HCT116 (cell line): ENCODE data around the gene PDCD10. TPM values are rescaled to one million over a fixed set of nuclear protein-coding genes. Genes with fewer than 3 reads are reported as not detected.

ENCODE experiments used
- ATAC-seq: fragments of 200-7000 bp; cut with Tn5 transposase; 2 replicates; pipeline ENCODE4 v1.9.1; 2020; ENCODE audit warnings: mild to moderate bottlenecking, moderate library complexity
- BruUV-seq: library from RNA; stranded (reverse); fragments of 400-500 nt; replicated peaks from 2 replicates; lab custom pipeline; 2021; lab: Mats Ljungman, UMichigan
- CTCF ChIA-PET: fragments of 300-600 bp; sonication (Branson Sonifier 250); formaldehyde crosslinking; loops from one replicate; lab custom pipeline; 2021; ENCODE audit warnings: antibody characterized with exemption; lab: Charles Lee
- POLR2A ChIA-PET: fragments of 300-600, 350-600 bp; sonication (Branson Sonifier 250); formaldehyde crosslinking; loops from one replicate; lab custom pipeline; 2021; ENCODE audit warnings: antibody characterized with exemption; lab: Charles Lee
- RAD21 ChIA-PET, 2 experiments: fragments of 300-600 bp; sonication (Branson Sonifier 250); formaldehyde crosslinking; loops; one replicate each; lab custom pipeline; 2023; ENCODE audit warnings: low total read pairs in 2 of 2; ENCODE audit not compliant: uncharacterized antibody in 2 of 2, unreplicated experiment in 2 of 2, low non-redundant PET in 1 of 2; lab: Charles Lee
- DNase-seq: peaks from one replicate; pipeline ENCODE4 v3.0.0-alpha.2; 2010; ENCODE audit warnings: low read depth, low spot score
- H2AFZ ChIP-seq: fragments of 200-600 bp; shearing (Covaris generic), sonication (generic); 2 replicates; pipeline ENCODE4 v1.6.1; 2017; ENCODE audit warnings: low read depth, mixed run types, mixed read lengths, antibody characterized with exemption, low read length; ENCODE audit not compliant: poor library complexity, severe bottlenecking
- H3K27ac ChIP-seq: 2 replicates; pipeline ENCODE4 v1.5.1; 2012; ENCODE audit warnings: low read depth, low read length
- H3K27me3 ChIP-seq: fragments of 200-600 bp; sonication (generic); 2 replicates; pipeline ENCODE4 v1.6.1; 2016; ENCODE audit warnings: mixed run types, low read length, mixed read lengths; ENCODE audit not compliant: insufficient read depth
- H3K36me3 ChIP-seq, 2 experiments: fragments of 200-500 bp in 1 of 2; fragments of 200-600 bp in 1 of 2; sonication (Bioruptor generic) in 1 of 2; sonication (generic) in 1 of 2; 2 replicates each; pipeline versions ENCODE4 v1.5.1 to v1.6.1; 2014 to 2016; ENCODE audit warnings: low read length in 2 of 2, inconsistent platforms in 1 of 2, mixed read lengths in 1 of 2, mixed run types in 1 of 2; ENCODE audit not compliant: insufficient read depth in 2 of 2, control insufficient read depth in 1 of 2
- H3K4me1 ChIP-seq, 2 experiments: fragments of 200-600 bp in 1 of 2; sonication (generic) in 1 of 2; 2 replicates each; pipeline versions ENCODE4 v1.5.1 to v1.6.1; 2012 to 2017; ENCODE audit warnings: low read length in 2 of 2, inconsistent platforms in 1 of 2, mild to moderate bottlenecking in 1 of 2, mixed read lengths in 1 of 2, mixed run types in 1 of 2, moderate library complexity in 1 of 2; ENCODE audit not compliant: insufficient read depth in 2 of 2, control insufficient read depth in 1 of 2
- H3K4me2 ChIP-seq: fragments of 200-600 bp; sonication (generic); 2 replicates; pipeline ENCODE4 v1.6.1; 2017; ENCODE audit warnings: mixed run types, low read length, mixed read lengths
- H3K4me3 ChIP-seq, 2 experiments: fragments of 200-600 bp in 1 of 2; sonication (generic) in 1 of 2; replicated peaks in 1 of 2; 2 replicates each; pipeline ENCODE4 v1.5.1; 2011 to 2016; ENCODE audit warnings: low read length in 2 of 2, control low read depth in 1 of 2, low read depth in 1 of 2, mild to moderate bottlenecking in 1 of 2, mixed read lengths in 1 of 2, mixed run types in 1 of 2
- H3K79me2 ChIP-seq: fragments of 200-600 bp; sonication (generic); 2 replicates; pipeline ENCODE4 v1.6.1; 2017; ENCODE audit warnings: mild to moderate bottlenecking, mixed run types, low read length, moderate library complexity, mixed read lengths; ENCODE audit not compliant: insufficient read depth
- H3K9ac ChIP-seq: fragments of 200-600 bp; sonication (generic); 2 replicates; pipeline ENCODE4 v1.6.1; 2016; ENCODE audit warnings: low read length, mixed read lengths
- H3K9me2 ChIP-seq: fragments of 200-600 bp; sonication (generic), shearing (Covaris generic); 2 replicates; pipeline ENCODE4 v1.6.1; 2017; ENCODE audit warnings: mixed run types, mild to moderate bottlenecking, moderate library complexity; ENCODE audit not compliant: insufficient read depth
- H3K9me3 ChIP-seq, 2 experiments: fragments of 200-500 bp in 1 of 2; fragments of 200-600 bp in 1 of 2; sonication (Bioruptor generic) in 1 of 2; sonication (generic) in 1 of 2; 2 replicates each; pipeline ENCODE4 v1.6.1; 2014 to 2017; ENCODE audit warnings: low read length in 2 of 2, mixed read lengths in 2 of 2, inconsistent platforms in 1 of 2, low read depth in 1 of 2, mild to moderate bottlenecking in 1 of 2, mixed run types in 1 of 2, moderate library complexity in 1 of 2; ENCODE audit not compliant: control insufficient read depth in 1 of 2, insufficient read depth in 1 of 2
- H4K20me1 ChIP-seq: fragments of 200-600 bp; sonication (generic), shearing (Covaris generic); 2 replicates; pipeline ENCODE4 v1.6.1; 2017; ENCODE audit warnings: mixed run types, mild to moderate bottlenecking, moderate library complexity; ENCODE audit not compliant: insufficient read depth
- CBX3 ChIP-seq: IDR thresholded peaks from 2 replicates; pipeline ENCODE4 v1.6.1; 2012; ENCODE audit warnings: low read depth
- CEBPB ChIP-seq: IDR thresholded peaks from 2 replicates; pipeline ENCODE4 v1.6.1; 2012; ENCODE audit warnings: low read depth
- EZH2 ChIP-seq: fragments of 200-600 bp; sonication (generic); IDR thresholded peaks from 2 replicates; pipeline ENCODE4 v1.6.1; 2017; ENCODE audit warnings: antibody characterized with exemption, mixed run types
- EZH2phosphoT487 ChIP-seq: fragments of 200-600 bp; IDR thresholded peaks from 2 replicates; pipeline ENCODE4 v1.6.1; 2018; ENCODE audit warnings: antibody characterized with exemption, borderline replicate concordance
- FOSL1 ChIP-seq: IDR thresholded peaks from 2 replicates; pipeline ENCODE4 v1.6.1; 2012; ENCODE audit warnings: low read depth
- JUND ChIP-seq: IDR thresholded peaks from 2 replicates; pipeline ENCODE4 v1.6.1; 2012
- POLR2A ChIP-seq: IDR thresholded peaks from 2 replicates; pipeline ENCODE4 v1.7.0; 2011; ENCODE audit warnings: borderline replicate concordance; ENCODE audit not compliant: insufficient read depth, insufficient read length; ENCODE audit errors: extremely low read depth
- POLR2AphosphoS5 ChIP-seq: IDR thresholded peaks from 2 replicates; pipeline ENCODE4 v1.6.1; 2011; ENCODE audit warnings: mild to moderate bottlenecking, low read depth, low read length, moderate library complexity
- RAD21 ChIP-seq: IDR thresholded peaks from 2 replicates; pipeline ENCODE4 v1.6.1; 2012; ENCODE audit warnings: low read depth, mild to moderate bottlenecking
- SIN3A ChIP-seq: IDR thresholded peaks from 2 replicates; pipeline ENCODE4 v1.6.1; 2012; ENCODE audit warnings: low read depth
- SP1 ChIP-seq: IDR thresholded peaks from 2 replicates; pipeline ENCODE4 v1.6.1; 2012; ENCODE audit warnings: low read depth
- YY1 ChIP-seq: IDR thresholded peaks from 2 replicates; pipeline ENCODE4 v1.6.1; 2011; ENCODE audit warnings: low read length, low read depth, moderate library complexity, mild to moderate bottlenecking; ENCODE audit not compliant: insufficient replicate concordance; ENCODE audit errors: extremely low read depth
- ZFX ChIP-seq: fragments of 450-650 bp; IDR thresholded peaks from 2 replicates; pipeline ENCODE4 v1.6.1; 2017
- ZNF274 ChIP-seq: fragments of 200-500 bp; sonication (Bioruptor generic); IDR thresholded peaks from 2 replicates; pipeline ENCODE4 v1.6.1; 2014; ENCODE audit warnings: mild to moderate bottlenecking, low read depth, low read length, inconsistent platforms
- intact Hi-C: fragments of 100-400 bp; cut with micrococcal nuclease; formaldehyde crosslinking; loops from 2 replicates; pipeline ENCODE4 v1.10.0; 2022
- total RNA-seq: library from RNA; stranded (reverse); gene quantifications from one replicate; pipeline ENCODE4 v1.2.1, GENCODE V29; 2021; ENCODE audit not compliant: unreplicated experiment
- TF ChIP-seq, protein P1 (sequence below): IDR thresholded peaks from 2 replicates; pipeline ENCODE4 v1.6.1; 2011; ENCODE audit warnings: mild to moderate bottlenecking, low read length, moderate library complexity; ENCODE audit not compliant: insufficient replicate concordance; ENCODE audit errors: extremely low read depth
- TF ChIP-seq, protein P2 (sequence below), 3 experiments: fragments of 200-600 bp in 1 of 3; sonication (generic) in 1 of 3; IDR thresholded peaks in 2 of 3; conservative IDR thresholded peaks in 1 of 3; 2 replicates each; pipeline ENCODE4 v1.5.1; 2012 to 2017; ENCODE audit warnings: low read depth in 2 of 3, low read length in 2 of 3, antibody characterized with exemption in 1 of 3, borderline replicate concordance in 1 of 3, control low read depth in 1 of 3, mild to moderate bottlenecking in 1 of 3, mixed read lengths in 1 of 3, mixed run types in 1 of 3, moderate library complexity in 1 of 3; ENCODE audit not compliant: insufficient read depth in 1 of 3
- TF ChIP-seq, protein P3 (sequence below): IDR thresholded peaks from 2 replicates; pipeline ENCODE4 v1.6.1; 2012
- TF ChIP-seq, protein P4 (sequence below): IDR thresholded peaks from 2 replicates; pipeline ENCODE4 v1.6.1; 2012

Gene PDCD10
- total RNA-seq, 1 experiment from 2014 or later = 59.0 TPM

DNA sequence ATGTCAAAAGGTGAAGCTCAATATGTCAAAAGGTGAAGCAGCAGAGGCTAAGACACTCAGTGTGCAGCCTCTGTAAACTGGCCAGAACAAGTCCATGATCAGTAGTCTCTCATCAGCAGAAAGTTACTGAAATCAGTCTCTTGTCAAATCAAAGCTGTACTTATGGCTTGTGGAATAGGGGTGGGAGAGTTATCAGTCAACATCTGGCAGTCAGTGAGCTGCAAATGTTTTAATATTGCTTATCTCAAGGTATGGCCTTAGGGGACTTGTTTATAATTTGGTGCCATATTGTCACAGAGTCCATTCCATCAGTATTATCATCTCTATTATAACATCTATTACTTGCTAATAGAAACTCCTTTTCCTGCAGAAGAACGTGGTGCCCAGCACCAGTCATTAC, 66.0 kb downstream of the PDCD10 start:
- ATAC-seq (no peak), DNase-seq (no peak)
- Histone ChIP-seq H3K27me3 (no peaks in the 10 kb centered on the region), H3K9me3 (no peaks in the 10 kb centered on the region), H3K9me2 (no peaks in the 10 kb centered on the region), H3K79me2 (no peaks in the 10 kb centered on the region), H3K4me1 (no peaks in the 10 kb centered on the region), H3K36me3 (0 out of 4 replicates have a peak, but pooled peaks cover 0 to 4% of the 10 kb centered on the region in 2 experiments), H3K4me2 (no peak overlapping the region), H2AFZ (no peak overlapping the region), H4K20me1 (no peaks in the 10 kb centered on the region)
- CTCF ChIA-PET = interaction anchor here (1.4 kb wide), 1 partner anchor 16 kb away, joined by 4 read pairs; no protein-coding TSS in a partner anchor
- POLR2A ChIA-PET = no interaction called here
- RAD21 ChIA-PET = no interaction called here
- TF ChIP-seq SP1 = no peak
- TF ChIP-seq, protein P1, sequence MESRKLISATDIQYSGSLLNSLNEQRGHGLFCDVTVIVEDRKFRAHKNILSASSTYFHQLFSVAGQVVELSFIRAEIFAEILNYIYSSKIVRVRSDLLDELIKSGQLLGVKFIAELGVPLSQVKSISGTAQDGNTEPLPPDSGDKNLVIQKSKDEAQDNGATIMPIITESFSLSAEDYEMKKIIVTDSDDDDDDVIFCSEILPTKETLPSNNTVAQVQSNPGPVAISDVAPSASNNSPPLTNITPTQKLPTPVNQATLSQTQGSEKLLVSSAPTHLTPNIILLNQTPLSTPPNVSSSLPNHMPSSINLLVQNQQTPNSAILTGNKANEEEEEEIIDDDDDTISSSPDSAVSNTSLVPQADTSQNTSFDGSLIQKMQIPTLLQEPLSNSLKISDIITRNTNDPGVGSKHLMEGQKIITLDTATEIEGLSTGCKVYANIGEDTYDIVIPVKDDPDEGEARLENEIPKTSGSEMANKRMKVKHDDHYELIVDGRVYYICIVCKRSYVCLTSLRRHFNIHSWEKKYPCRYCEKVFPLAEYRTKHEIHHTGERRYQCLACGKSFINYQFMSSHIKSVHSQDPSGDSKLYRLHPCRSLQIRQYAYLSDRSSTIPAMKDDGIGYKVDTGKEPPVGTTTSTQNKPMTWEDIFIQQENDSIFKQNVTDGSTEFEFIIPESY = no peak
- no peak for TF ChIP-seq POLR2AphosphoS5
- TF ChIP-seq JUND = no peak
- no peak for TF ChIP-seq EZH2phosphoT487
- TF ChIP-seq ZFX = no peak
- TF ChIP-seq, protein P2, sequence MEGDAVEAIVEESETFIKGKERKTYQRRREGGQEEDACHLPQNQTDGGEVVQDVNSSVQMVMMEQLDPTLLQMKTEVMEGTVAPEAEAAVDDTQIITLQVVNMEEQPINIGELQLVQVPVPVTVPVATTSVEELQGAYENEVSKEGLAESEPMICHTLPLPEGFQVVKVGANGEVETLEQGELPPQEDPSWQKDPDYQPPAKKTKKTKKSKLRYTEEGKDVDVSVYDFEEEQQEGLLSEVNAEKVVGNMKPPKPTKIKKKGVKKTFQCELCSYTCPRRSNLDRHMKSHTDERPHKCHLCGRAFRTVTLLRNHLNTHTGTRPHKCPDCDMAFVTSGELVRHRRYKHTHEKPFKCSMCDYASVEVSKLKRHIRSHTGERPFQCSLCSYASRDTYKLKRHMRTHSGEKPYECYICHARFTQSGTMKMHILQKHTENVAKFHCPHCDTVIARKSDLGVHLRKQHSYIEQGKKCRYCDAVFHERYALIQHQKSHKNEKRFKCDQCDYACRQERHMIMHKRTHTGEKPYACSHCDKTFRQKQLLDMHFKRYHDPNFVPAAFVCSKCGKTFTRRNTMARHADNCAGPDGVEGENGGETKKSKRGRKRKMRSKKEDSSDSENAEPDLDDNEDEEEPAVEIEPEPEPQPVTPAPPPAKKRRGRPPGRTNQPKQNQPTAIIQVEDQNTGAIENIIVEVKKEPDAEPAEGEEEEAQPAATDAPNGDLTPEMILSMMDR (IDR thresholded peaks at IDR 0.05 in 2 of 3, conservative IDR thresholded peaks at IDR 0.05 in 1 of 3; ENCODE audit: borderline replicate concordance in 1 of 3, insufficient read depth in 1 of 3, low read depth in 2 of 3, low read length in 2 of 3) = no peak
- TF ChIP-seq, protein P3, sequence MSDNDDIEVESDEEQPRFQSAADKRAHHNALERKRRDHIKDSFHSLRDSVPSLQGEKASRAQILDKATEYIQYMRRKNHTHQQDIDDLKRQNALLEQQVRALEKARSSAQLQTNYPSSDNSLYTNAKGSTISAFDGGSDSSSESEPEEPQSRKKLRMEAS = no peak
- no peak for TF ChIP-seq RAD21
- TF ChIP-seq CEBPB = no peak
- no peak for TF ChIP-seq FOSL1
- TF ChIP-seq CBX3 = no peak
- no peak for TF ChIP-seq EZH2
- no peak for TF ChIP-seq POLR2A
- TF ChIP-seq, protein P4, sequence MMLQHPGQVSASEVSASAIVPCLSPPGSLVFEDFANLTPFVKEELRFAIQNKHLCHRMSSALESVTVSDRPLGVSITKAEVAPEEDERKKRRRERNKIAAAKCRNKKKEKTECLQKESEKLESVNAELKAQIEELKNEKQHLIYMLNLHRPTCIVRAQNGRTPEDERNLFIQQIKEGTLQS = no peak
- TF ChIP-seq ZNF274 = no peak
- TF ChIP-seq YY1 = no peak
- no peak for TF ChIP-seq SIN3A
- TF ChIP-seq, all 23 proteins: peak for 0
- Histone ChIP-seq H3K27ac (no peak overlapping the region), H3K4me3 (no peak overlapping the region), H3K9ac (no peak overlapping the region)
- no TSS peak for BruUV-seq
- intact Hi-C loops = no loop called here
